Activated CD4-positive, alpha-beta T cell treated with anti-CD3 and anti-CD28 coated beads for 24 hours (primary cell): ENCODE measurements around the gene TUBB6.

Source experiments
- DNase-seq, 2 donors: peaks; one replicate each; pipeline ENCODE4 v3.0.0-alpha.2; 2020; ENCODE audit warnings: low read depth in 2 of 2

The TUBB6 gene

DNA sequence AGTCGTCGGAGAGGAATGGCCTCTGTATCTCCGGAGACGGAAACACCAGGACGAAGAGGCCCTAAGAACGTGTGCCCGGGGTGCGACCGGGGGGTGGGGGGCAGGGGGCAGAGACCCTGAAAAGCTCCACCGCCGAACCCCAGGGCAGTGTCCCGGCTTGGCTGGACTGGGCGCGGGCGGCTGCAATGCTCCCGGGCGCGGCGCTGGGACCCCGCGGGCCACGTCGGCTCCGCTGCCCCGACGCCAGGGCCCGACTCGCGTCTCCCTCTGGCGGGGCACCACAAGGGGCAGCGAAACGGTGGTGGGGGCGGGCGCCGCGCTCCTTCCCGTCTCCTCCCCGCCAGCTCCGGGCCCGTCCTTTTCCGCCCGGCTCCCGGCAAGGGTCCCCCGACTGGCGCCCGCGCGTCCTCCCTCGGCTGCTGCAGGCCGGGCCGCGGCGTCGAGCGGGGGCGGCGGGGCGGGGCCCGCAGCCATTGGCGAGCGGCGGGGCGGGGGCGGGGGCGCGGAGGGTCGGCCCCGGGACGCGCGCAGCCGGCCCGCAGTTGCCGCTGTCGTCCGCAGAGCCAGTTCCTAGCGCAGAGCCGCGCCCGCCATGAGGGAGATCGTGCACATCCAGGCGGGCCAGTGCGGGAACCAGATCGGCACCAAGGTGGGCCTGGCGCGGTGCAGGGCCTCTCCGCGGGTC lies at the start of gene TUBB6:
Gene TUBB6, plus strand, starts transcription at position 541 of the 685 bp plus-strand sequence. Its CDS starts 52 bp downstream, at position 593.
- DNase-seq, result no peak

DNA sequence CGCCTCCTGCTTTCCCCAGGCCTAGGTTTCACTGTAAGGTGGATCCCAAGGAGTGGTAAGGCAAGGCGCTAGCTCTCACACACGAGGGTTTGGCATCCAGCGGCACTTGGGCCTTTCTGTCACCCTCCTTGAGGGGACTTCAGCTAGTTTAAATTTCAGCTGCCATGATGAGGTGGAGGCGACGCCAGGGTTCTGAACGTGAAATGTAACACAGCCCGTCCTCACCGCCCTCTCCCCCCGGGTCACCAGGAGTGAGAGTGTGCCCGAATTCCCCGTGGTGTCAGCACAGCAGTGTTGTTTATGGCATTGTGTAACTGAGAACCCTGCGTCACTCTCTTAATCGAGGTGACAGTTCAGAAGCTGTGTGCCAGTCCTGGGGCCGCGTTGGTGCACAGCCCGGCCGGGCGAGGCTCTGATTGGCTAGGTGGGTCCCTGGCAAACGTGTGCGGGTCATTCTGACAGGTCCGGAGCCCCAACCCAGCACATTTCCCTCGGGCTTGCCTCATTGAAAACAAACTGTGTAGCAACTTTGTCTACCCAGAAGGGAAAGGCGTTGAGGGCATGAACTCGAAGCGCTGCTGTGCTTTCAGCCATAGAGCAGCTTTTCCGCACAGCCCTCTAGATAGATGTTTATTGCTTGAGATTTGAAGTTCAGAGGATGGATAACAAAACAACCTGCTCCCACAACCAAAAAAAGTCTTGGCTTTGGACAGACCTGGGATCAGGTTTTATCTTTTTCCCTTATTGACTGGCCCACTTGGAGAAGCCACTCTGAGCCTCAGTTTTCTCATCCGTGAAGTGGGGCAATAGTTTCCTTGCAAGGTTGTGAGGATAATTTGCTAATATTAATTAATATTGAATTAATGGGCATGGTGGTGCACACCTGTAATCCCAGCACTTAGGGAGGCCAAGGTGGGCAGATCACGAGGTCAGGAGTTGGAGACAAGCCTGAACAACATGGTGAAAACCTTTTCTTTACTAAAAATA lies 49.0 kb upstream of the TUBB6 start:
- DNase-seq, result no peak

DNA sequence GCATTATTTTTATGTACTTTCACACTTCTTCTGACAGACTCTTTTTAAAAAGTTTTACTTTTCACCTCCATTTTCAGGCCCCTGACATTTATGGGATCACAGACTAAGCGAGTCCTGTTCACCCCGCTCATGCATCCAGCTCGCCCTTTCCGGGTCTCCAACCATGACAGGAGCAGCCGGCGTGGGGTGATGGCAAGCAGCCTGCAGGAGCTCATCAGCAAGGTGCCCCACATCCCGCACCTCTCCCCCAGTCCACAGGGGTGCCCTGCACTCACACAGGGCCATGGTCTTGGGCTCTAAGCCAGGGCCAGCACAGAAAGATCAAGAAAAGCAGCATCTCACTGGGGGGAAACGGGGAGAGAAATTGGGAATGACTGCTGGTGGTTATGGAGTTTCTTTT lies 45.3 kb upstream of the TUBB6 start:
- DNase-seq, result no peak

DNA sequence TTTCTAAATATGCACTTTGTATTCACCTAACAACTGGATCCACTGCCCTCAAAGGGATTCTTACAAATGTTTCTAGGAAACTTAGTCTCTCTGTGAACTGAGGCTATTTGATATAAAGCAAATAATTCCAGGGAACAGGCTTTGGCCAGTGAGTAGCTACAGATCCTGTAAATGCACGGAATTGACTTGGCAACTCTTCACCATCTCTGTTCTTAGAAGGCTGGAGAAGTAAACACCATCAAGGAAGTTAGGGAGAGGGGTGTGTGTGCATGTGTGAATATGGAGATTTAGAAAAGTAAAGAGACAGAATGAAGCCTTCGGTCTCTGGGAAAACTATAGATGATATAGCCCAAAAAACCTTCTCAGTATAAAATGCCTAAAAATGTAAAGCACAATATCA lies 43.2 kb upstream of the TUBB6 start:
- no peak for DNase-seq

DNA sequence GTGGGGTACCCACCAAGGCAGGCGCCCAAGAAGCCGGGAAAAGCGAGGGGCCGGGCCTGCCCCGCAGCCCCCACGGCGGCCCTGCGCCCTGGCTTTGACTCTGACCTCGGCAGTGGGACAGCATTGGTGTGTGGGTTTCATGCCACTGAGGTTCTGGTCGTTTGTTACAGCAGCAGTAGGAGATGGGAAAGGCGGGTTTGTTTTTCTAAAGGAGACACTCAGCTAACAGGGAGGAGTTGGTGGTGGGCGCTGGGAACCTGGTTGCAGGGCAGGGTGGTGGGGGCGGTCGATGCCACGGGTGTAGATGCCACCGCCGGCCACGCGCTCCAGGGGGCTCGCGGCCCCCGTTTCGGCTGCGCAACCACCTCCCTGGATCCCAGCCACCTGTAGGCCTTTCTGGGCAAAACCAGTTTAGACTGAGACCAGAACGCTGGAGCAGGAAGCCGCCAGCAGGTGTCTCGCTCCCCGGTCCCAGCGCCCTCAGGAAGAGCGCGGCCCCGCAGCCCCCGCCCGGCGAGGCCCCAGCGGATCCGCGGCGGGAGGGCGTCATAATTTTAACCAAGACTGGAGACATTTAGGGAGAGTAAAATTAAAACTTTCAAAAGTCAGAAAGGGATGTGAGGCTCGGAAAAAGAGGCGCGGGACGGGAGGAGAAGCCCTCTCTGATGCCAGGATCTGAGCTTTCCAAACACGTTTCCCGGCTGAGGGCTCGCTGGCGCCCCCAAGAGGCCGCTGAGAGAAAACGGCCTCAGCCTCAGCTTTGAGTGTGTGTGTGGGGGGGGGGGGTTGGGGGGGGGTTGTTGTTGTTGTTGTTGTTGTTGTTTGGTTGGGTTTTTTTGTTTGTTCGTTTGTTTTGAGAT lies 36.4 kb upstream of the TUBB6 start:
- DNase-seq, result peak; percentile 8 to 55

DNA sequence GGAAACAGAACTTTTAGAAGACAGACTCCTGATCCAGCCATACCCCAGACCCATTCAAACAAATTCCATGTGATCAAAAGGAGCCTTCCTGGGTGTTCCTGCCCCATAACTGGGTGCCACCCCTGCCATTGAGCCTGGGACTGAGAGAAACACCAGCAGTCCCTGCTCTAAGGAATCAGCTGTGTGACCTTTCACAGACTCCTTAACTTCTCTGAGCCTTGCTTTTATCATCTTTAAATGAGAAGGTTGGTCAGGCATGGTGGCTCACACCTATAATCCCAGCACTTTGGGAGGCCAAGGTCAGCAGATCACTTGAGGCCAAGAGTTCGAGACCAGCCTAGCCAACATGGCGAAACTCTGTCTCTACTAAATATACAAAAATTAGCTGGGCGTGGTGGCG lies 33.2 kb upstream of the TUBB6 start:
- no peak for DNase-seq

DNA sequence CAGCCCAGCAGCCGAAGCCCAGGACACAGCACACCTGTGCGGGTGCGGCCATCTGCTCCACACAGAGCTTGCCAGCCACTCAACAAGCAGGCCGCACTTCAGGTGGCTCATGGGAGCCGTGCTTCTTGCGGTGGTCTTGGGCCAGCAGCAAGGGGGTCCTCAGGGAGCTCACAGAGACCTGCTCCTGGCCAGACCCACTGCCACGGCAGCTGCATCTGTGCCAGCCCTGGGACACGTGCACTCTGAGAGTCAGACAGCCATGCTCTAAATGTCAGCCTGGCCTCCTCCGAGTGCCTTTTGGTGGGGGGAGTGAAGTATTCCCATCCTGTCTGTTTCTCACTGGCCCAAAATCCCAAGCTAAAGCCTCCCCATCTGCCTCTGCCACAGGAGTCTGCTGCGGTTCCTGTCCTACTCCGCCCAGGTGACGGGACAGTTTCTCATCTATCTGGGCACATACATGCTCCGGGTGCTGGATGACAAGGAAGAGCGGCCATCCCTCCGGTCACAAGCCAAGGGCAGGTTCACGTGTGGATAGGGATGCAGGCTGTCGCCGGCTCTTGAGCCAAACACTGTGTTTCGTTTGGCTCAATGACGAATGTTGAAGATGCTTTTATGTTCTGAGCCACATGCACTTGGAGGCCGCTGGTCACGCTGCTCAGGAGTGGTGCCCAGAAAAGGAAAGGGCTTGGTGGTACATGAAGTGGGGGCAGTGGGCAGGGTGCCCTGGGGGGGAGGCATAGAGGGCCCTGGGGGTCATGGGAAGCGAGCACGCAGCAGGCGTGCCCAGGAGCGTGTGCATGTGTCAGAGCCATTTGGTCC lies 31.1 kb upstream of the TUBB6 start:
- DNase-seq, result no peak

DNA sequence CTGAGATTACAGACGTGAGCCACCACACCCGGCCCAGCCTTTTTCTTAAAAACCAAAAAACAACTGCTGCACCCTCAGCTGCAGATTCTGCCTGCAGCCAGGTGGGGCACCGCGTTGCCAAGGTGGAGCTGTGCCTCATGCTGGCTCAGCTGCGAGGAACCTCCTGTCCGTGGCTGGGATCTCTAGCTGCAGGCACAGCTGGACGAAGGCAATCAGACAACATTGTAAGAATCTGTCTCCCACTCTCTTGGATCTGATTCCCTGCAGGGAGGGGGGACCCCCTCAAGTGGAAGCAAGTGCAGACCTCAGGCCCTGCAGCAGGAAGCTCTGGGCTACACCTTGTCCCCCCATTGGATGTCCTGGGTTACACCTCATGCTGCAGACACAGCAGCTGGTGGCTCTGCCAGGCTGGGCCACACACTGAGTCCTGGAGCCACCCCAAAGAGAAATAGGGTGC lies 29.8 kb upstream of the TUBB6 start:
- no peak for DNase-seq

DNA sequence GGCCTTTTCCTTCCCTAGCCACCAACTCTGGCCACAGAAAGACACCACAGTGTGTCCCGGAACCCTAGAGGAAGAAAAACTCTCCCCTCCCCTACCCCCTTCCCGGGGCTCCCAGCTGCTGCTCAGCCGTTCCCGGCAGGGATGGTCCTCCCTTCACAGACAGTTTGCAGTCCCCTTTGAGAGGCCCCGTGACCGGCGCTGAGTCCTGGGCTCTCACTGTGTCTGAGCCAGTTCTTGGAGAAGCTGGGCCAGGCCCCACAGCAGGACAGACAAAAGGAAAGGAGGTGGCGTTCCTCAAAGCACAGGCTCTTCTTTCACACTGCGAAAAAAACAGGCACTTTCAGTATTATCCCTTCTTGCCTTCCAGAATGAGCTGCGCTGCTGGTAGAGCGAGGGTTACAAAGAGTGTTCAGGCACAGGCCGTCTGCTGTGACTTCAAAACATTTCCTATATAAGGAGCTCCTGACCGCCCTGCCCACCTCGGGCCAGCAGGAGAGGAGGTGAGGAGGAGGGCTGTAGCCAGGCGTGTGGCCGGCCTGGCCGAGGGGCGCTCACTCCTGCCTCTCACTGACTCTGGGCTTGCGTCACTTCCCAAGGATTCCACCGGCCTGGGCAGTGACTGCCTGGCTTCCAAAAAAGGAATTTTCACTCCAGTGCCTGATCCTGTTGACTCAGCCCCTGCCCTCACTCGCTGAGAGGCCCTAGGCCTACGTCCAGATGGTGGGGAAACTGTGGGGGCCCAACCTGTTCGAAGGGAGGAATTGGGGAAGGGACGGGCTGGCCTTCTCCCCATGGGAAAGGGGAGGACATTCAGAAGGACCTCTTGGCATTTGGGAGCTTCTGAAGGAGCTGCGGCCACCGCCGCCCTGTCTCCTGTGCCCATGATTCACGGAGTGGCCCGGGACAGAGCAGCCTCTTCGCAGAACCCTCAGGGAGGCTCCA lies 29.0 kb upstream of the TUBB6 start:
- DNase-seq, result no peak

DNA sequence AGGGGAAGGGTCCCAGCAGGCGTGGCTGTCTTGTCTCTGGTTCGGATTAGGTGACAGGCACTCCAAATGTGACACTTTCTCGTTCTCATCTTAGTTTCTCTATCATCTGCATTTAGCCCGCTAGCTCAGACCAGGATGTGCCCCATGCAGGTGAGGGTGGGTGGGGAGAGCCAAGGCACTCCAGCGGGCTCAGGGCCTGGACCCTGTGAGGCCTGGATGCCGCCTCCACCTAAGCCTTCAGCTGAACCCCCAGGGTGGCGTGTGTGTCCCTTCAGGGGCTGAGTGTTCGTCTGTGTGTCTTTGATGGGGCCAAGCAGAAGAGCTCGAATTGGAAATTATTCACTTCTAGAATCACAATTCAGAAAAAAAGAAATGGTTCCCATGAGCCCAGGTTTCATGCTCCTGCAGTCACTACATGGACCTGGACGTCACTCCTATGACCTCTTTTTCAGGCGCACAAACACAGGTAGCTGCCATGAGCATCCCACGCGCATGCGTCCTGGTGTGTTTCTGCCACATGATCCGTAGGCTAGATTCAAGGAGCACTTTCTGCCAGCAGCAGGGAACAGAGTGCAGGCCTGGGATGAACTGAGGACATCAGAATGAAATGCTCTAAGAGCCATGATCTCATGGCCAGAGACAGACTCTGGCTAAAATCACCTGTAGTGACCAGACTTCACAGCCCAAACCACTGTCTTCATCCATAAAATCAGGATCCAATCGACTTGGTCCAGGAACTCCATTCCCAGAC lies 28.1 kb upstream of the TUBB6 start:
- DNase-seq, result no peak

DNA sequence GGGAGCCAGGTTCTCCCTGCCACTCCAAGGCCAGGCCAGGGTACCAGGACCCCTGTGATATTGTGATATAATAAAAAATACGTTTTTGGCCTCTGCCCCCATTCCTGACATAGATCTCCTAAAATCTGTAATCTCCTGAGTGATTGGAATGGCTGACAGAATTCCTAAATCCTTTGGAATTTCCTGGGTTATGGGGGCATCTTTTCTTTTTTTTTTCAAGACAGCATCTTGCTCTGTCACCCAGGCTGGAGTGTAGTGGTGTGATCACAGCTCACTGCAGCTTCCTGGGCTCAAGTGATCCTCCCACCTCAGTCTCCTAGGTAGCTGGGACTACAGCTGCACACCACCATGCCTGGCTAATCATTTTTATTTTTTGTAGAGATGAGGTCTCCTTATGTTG lies 26.2 kb upstream of the TUBB6 start:
- no peak for DNase-seq

DNA sequence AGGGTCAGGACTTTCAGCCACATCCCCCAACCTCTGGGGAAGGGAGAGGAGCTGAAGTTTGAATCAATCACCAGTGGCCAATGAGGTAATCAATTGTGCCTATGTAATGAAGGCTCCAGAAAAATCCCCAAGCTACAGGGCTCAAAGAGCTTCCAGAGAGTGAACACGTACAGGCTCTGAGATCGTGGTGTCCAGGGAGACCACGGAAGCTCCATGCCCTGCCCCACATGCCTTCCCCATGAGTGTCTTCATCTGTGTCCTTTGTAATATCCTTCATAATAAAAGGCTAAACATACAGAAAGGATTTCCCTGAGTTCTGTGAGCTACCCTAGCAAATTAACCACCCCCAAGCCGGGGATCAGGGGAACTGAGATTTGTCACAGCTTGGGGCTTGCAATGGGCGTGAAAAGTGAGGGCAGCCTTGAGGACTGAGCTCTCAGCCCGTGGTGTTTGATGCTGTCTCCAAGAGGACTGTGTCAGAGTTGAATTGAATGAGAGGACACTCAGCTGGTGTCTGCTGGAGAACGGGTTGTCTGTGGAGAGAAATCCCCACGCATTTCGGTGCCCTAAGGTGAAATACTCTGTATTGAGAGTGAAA lies 25.5 kb upstream of the TUBB6 start:
- no peak for DNase-seq

DNA sequence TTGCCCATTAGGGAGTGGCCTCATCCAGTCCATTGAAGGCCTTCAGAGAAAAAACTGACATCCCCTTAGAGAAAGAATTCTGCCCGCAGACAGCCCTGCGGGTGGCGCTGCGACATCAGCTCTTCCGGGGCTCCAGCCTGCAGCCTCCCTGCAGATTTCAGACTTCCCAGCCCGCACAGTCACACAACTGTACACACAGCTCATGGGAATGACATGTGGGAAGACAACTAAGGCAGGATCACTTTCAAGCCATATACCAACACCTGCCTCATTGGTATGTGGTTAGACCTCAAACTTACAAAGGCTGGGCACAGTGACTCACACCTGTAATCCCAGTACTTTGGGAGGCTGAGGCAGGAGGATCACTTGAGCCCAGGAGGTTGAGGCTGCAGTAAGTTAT lies 24.8 kb upstream of the TUBB6 start:
- no peak for DNase-seq

DNA sequence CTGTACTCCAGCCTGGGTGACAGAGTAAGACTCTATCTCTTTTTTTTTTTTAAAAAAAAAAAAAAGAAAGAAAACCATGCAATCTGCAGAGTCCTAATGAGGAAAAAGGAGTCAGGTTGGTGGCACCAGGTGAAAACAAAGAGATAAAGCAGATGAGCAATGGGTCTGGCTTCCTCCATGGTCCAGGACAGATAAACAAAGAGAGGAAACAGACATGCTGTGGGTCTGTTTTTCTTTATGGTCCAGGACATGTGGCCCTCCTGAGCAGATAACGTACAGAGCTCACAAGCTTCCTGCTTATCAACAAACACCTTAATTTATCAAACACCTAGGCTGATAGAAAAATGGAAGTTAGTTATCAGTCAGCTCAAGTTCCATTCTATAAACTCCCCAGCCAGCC lies 24.4 kb upstream of the TUBB6 start:
- no peak for DNase-seq

DNA sequence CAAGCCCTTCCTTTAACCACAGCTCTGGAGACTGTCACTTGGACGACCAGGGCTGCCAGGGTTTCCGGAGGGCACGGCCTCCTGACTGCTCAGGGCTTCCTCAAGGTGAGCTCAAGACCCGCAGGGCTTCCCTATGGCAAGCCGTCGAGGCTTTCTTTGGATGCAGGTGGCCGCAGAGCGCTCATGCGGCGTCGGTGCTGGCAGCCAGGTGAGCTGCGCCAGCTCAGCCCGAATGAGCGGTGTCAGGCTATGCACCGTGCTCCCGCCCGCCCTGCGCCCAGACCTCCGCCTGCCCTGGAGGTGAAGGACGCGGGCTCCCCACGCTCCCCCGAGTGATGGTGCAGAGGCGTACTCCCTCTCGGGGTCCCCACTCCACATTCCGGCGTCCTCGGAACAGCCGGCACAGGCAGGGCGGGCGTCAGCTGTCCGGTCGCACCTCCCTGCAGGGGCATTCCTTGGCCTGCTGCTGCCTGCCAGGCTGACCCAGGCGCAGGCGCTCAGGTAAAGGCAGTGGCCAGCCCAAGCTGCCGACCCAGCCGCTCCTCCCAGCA lies 20.8 kb upstream of the TUBB6 start:
- no peak for DNase-seq

DNA sequence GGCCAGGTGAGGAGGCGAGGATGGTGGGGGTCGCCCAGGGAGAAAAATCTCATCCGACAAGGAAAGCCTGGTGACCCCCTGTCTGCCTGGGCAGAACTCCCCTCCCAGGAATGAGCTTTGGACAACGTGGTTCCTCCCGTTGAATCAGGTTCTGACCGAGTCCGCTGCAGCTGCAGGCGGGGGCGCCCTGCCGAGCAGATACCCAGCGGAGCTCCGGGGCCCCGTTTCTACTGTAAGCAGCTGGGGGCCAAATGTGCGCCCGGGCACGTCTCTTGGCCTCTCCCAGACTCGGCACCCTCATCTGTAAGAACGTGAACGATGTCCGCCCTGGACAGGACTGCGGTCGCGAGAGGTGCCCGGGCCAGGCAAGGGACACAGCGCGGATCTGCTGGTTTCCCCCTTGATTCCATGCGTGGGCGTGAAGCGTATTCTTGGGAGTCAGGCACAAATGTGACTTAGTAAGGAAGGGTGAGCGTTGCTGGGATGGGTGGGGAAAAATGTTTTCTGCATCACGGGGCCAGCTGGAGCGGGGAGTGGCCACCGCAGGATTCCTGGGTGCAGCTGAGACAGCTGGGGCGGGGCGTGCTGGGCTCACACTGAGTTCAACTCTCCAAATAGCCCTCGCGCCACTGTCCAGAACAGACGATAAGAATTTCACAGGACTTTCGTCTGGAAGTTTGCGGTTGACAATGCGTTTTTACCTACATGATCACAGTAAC lies 20.2 kb upstream of the TUBB6 start:
- no peak for DNase-seq

DNA sequence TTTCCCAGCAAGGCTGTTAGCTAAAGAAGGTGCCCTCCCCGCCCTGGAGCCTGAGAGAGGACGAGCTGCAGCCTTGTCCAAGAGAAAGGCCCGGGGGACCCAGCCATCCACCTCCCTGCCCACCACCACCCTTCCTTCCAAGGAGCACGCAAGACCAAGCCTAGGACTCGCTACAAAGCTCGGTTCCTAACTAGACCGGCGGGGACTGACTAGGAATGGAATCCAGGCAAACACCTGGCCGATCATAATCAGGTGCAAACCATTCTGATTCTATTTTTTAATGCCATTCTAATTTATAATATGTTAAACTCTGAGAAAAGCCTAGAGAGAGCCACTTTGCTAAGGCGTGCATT lies 19.7 kb upstream of the TUBB6 start:
- no peak for DNase-seq

DNA sequence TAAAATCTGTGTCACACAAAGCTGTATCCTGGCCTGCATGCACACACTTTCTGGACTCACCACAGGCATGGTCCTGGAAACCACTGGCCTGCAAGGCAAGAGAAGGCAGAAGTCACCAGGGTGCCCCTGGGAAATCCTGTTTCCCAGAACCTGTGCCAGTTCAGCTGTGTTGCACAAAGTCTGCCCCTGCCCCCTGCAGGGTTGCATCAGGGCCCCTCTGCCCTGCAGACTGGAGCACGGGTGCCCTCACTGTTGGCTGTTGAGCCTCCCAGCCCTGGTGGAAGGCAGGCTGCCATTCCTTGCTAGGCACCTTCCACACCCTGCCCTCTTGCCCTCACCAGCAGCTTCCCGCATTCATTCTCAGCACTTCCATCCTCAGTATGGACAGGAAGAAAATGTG lies 18.0 kb upstream of the TUBB6 start:
- no peak for DNase-seq
